Frontal cortex (tissue), 4 donors: ENCODE data around the gene RPTOR. TPM values are rescaled to one million over a fixed set of nuclear protein-coding genes. Genes with fewer than 3 reads are reported as not detected.

ENCODE experiments used
- DNase-seq, 2 donors: peaks; one replicate each; pipeline ENCODE4 v3.0.0; 2012; ENCODE audit warnings: low spot score in 2 of 2
- FAIRE-seq: peaks from 2 replicates; lab custom pipeline; 2012; peaks lifted over from hg19 to GRCh38; lab: Jason Lieb, UNC
- total RNA-seq: library from RNA; depleted of rRNA; stranded (reverse); fragments of >200 nt; gene quantifications from one replicate; pipeline ENCODE4 v1.2.3, GENCODE V29; 2014
- donor health status: control.
- donor health status: control.
- donor health status: control.

RPTOR gene
- total RNA-seq, 1 donor from 2014 or later, result 12.2 TPM

DNA sequence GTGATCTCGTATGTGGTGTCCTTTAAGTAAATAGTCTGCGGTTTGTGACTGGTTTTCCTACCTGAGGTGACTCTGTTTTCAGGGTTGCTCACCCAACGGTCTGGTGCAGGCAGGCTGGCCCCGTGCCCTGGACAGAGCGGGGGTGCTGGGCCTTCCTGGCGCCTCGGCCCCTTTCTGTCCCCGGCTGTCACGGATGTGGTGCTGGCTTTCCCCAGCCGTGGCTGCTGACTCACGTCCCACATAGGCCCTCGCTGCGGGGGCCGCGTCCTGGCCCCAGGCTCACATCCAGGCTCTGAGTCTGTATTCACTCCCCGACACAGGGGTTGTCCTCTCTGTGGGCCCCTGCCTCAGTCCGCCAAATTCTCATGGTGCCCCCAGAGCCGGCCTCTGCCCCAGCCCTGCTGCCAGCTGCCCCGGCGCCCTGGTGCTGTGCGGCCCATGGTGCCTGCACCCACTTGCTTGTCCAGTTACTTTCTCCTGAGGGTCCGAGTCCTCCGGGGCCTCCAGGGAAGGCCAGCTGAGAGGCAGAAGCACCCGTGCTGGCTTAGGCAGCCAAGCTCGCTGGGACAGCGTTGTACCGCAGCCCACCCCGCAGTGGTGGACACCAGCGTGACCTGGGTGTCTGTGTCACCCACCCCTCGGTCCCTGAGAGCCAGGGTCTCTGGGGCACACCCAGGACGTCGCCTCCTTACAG is 452.9 kb downstream of the RPTOR start:
- DNase-seq (peak in 1 of 2 donors; percentile 13), FAIRE-seq (no peak)

DNA sequence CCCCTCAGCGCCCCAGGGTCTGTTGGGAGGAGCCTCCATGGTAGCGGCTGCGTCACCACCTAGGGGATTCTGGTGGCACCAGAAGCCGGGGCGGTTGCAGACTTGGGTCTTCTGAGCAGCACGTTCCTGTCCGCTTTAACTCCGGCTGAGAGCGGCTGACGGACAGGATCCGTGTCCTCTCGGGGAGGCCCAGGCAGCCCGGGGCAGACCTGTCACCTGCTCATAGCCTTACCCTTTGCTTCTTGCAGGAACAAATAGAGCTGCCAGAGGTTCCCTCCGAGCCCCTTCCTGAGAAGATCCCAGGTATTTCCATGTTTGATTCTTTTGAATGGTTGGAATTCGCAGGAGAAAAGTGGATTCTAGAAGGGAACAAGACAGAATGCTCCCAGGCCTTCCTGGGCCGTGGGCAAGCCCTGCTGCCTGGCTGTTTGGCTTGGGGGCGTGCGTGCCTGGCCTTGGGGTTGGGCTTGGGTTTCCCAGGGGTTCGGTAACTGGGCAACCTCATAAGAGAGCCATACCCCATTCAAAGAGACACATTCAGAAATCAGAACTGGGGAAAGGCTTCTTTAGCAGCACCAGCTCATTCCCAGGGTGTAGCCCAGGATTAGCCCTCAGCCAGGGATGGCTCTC is 453.6 kb downstream of the RPTOR start:
- DNase-seq (peak; percentile 7 to 36), FAIRE-seq (no peak)

- peak; percentile 44 to 49 for DNase-seq
- FAIRE-seq, result no peak
Measured at GRCh38 chr17:80998748-80999535, 454.3 kb downstream of the RPTOR start.

DNA sequence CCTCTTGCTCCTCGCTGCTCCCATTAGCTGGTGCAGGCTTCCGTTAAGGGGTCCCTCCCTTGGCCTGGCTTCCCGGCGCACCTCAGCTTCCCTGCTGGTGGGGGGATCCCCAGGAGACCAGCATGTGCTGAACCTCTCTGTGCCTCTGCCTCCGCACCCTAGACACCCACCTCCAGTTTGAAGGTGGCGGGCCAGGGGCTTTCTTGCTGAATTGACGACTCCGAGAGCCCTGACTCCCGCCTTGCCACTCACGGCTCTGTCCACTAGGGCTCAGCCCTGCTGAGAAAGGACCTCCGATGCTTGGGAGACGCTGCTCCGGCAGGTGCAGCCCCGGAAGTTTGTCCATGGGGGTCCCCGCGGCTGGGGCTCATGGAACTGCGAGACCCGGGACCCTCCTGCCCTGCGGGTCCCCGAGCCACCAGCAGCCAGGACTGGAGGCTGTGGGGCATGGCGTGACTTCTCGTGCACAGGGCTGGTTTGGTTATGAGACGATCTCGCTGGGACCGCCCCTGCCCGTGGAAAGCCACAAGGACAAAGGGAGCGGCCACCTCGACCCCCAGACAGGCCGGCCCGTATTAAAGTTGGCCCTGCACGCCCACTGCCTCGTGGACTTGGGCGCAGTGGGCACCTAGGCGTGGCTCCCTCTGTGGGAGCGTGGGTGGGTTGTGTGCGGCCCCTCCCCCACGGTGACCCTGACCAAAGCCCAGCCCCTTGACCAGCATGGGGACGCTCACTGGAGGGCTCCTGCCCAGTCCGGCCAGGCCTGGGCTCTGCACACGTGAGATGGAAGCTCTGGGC is 455.1 kb downstream of the RPTOR start:
- DNase-seq, result peak in 1 of 2 donors; percentile 20
- FAIRE-seq, result no peak

DNA sequence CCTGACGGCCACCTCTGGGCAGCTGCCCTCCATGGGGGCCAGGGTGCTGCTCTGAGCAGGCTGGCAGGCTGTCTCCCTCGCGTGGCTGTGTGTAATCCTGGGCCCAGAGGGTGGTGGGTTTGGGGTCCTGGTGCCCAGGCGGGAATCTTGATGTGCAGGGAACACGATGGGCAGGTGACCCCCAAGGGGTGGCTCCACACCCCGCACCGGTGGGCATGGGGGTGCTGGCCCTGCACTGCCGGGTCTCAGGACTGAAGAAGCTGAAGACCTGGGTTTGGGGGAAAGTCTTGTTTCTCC is 455.6 kb downstream of the RPTOR start:
- no peak for FAIRE-seq
- DNase-seq, result no peak

- FAIRE-seq (no peak), DNase-seq (peak; percentile 27 to 42)
Measured at GRCh38 chr17:81000631-81001357, 456.2 kb downstream of the RPTOR start.

DNA sequence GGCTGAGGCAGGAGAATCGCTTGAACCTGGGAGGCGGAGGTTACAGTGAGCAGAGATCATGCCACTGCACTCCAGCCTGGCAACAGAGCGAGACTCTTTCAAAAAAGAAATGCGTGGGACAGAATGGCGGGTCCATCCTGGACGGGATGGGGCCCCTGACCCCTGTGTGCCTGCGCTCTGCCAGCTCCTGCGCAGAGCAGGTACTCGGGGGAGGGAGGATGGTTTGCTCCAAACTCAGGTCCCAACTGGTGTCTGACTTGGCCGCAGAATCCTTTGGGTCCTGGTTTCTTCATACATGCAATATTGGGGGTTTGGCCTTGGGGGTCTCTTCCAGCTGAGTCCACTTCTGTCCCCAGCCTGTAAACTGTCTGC is 457.4 kb downstream of the RPTOR start:
- FAIRE-seq (no peak), DNase-seq (no peak)

GRCh38 chr17:81002409-81003361 is 458.0 kb downstream of the RPTOR start:
- FAIRE-seq (no peak), DNase-seq (peak; percentile 74 to 77)

- FAIRE-seq (no peak), DNase-seq (peak; percentile 41 to 49)
Measured at GRCh38 chr17:81003711-81004475, 459.3 kb downstream of the RPTOR start.

GRCh38 chr17:81006891-81007290 is 462.3 kb downstream of the RPTOR start:
- no peak for FAIRE-seq

DNA sequence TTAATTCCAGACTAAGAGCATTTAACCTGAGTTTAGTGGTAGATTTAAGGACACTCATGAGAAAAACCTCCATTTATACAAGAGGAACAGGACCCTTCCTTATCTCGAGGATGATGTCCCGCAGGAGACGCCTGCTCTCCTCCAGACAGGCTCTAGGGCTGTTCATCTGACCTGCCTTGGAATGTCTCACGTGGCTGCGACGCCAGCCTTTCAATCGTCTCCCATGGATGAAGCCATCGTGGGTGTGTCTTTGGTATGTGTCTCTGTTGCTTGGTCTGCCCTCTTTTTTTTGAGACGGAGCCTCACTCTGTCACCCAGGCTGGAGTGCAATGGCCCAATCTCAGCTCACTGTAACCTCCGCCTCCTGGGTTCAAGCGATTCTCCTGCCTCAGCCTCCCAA is 463.5 kb downstream of the RPTOR start:
- no peak for FAIRE-seq
- peak in 1 of 2 donors; percentile 6 for DNase-seq

More at GRCh38 chr17:81006891-81007290, 462.3 kb downstream of the RPTOR start:
- DNase-seq, result peak in 1 of 2 donors; percentile 6

GRCh38 chr17:81009136-81009535 is 464.5 kb downstream of the RPTOR start:
- DNase-seq (peak in 1 of 2 donors; percentile 2), FAIRE-seq (no peak)

GRCh38 chr17:81010935-81011334 is 466.3 kb downstream of the RPTOR start:
- no peak for FAIRE-seq

GRCh38 chr17:81011951-81012350 is 467.3 kb downstream of the RPTOR start:
- no peak for FAIRE-seq

More at GRCh38 chr17:81010935-81011334, 466.3 kb downstream of the RPTOR start:
- no peak for DNase-seq

GRCh38 chr17:81012574-81013447 is 468.2 kb downstream of the RPTOR start:
- no peak for DNase-seq
- FAIRE-seq, result no peak

More at GRCh38 chr17:81011951-81012350, 467.3 kb downstream of the RPTOR start:
- no peak for DNase-seq

DNA sequence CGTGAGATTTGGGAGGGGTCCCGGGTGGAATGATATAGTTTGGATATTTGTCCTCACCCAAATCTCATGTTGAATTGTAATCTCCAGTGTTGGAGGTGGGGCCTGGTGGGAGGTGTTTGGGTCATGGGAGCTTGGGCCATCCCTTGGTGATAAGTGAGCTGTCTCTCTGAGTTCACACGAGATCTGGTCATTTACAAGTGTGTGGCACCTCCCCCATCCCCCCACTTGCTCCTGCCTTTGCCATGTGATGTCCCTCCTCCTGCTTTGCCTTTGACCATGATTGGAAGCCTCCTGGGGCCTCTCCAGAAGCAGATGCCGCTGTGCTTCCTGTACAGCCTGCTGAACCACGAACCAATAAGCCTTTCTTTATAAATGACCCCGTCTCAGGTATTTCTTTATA is 469.0 kb downstream of the RPTOR start:
- FAIRE-seq (no peak), DNase-seq (no peak)

DNA sequence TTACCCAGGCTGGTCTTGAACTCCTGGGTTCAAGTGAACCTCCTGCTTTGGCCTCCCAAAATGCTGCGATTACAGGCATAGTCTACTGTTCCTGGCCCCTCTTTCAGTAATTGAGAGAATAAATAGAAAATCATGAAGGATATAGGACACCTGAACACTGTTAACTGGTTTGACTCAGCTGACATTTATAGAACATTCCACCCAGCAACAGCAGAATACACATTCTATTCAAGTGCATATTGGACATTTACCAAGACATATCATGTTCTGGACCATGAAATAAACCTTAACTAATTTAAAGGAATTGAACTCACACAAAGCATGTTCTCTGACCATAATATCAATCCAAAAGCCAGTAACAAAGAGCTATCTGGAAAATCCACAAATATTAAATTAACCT is 470.5 kb downstream of the RPTOR start:
- no peak for DNase-seq
- no peak for FAIRE-seq
